Suppressor macrophage (primary cell): ENCODE data around the gene PTPRM.
A peak's percentile ranks its signal among the peaks of the same experiment; 100 is the strongest.

Source experiments
- DNase-seq, 4 experiments: peaks; one replicate each; pipeline ENCODE4 v3.0.0-alpha.2; 2020 to 2022

The PTPRM gene

GRCh38 chr18:7567474-7568425, 634 bp downstream of the PTPRM start:
- DNase-seq: peak; percentile 55 to 82 (median 73)

DNA sequence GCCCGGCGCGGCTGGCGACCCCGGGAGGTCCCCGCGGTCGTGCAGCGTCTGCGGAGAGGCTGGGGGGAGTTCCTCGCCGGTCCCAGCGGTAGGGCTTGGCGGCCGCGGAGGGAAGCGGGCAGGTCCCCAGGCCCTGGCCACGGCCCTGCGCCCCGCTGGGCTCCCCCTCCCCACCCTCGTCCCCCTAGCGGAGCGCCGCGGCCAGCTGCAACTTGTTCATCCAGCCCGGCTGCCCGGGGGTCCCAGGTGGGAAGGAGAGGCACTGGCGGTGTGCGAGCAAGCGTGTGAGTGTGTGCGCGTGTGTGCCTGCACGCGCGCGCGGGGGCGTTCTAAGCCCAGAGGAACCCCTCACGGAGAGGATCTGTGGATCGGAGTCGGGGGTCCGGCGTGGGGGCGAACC, 1.3 kb downstream of the PTPRM start:
- no peak for DNase-seq

DNA sequence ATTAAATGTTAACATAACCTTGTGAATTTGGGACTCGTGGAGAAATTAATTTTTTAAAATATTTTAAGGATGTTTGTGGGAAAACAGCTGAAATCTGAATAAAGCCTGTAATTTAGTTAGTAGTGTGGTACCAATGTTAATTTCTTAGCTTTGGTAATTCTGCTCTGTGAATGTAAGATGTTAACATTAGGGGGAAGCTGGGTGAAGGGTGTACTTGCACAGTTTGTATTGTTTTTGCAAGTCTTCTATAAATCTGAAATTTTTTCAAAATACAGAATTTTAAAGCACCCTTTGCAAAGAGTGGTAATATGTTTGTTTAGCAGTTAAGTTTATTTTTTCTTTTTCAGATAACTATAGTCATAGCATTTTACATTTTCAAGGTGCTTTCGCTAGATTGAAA, 4.5 kb downstream of the PTPRM start:
- no peak for DNase-seq

- DNase-seq: peak in 2 of 4 experiments; percentile 6 to 46
Measured at GRCh38 chr18:7572822-7573221, 5.7 kb downstream of the PTPRM start.

DNA sequence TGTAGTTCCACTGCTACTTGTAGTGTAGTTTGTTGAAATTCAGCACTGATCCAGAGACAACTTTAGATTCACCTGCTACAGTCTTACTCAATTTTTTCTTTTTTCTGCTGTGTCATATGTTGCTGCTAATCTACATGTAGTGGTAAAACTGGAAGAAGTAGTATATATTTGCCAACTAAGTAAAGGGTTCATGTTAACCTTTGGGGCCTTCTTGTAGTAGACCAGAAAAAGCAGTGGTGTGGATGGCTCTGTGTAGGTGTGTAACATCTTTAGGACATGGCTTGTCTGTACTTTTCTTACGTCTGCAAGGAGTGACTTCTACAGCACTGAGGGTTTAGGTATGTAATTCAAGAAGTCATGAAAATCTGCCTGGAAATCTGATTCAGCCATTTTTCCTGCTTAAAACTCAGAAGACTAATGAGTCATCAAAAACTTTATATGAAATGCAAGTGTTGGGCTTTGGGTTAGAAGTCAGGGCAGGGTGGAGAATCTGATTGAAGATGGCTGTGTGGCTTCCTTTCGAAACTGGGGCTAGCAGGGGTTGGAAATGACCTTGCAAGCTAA, 8.4 kb downstream of the PTPRM start:
- DNase-seq: no peak

DNA sequence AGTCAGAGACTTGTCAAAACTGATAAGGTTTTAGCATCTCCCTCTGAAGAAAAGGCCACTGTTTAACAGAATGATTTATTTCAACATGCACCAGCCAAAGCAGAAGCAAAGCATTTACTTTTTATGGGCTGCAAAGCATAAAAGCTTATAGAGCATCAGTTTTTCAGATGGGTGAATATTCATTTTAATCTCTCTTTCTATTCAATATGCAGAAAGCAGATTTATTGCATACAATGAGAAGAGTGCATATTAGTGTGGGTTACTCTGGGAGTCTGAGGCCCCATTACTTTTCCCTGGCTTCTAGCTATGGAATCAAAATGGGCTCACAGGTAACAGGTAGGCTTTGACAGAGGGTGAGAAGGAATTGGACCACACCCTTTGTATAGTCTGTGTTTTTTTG, 9.0 kb downstream of the PTPRM start:
- no peak for DNase-seq

GRCh38 chr18:7576685-7577084, 9.6 kb downstream of the PTPRM start:
- no peak for DNase-seq

DNA sequence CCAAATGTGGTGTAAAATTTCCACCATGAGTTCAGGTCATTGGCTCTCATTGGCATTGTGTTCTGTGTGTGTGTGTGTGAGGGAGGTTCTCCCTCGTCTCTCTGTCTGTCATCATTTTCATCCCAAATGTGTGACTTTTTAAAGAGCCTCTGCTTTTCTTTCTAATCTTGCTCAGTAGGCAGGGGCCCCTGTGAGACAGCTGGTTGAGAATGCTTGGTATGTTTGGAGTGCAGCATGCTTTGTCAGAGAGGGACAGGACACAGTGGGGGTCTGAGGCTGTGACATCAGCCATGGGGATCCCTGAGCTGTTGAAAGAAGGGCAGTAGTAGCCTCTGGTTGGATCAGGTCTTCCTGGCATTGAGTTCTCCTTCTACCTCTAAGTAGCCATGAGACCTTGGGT, 10.6 kb downstream of the PTPRM start:
- no peak for DNase-seq

DNA sequence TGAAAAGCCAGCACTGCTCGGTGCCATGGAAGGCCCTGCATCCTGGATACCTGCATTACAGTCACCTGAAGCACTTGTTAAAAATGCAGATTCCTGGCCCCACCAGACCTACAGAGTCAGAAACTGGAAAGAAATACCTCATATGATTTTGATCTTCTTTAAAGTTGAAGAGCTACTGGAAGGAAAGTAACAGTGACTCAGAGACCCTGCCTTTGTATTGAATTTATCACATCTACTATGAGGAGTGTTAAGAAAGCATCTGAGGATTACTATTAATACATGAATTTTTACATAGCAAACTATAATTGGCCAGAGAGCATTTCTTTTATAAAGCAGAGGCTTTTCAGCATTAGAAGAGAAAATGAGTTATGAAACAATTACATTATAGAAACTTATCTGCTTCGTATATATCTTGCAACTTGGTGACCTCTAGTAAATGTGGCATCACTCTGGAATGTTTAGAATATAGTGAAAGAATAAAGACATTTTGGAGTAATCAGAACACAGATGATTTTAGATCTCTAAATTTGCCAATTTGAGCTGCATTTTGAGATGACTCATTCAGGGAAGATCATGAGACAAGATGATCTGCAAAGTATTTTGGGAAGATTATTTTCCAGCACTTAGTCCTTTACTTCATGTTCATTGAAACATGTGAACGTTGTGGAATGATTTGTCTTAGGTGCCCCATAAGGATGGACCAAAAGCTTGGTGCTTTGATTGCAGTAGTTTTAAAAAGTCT, 12.2 kb downstream of the PTPRM start:
- DNase-seq: no peak

DNA sequence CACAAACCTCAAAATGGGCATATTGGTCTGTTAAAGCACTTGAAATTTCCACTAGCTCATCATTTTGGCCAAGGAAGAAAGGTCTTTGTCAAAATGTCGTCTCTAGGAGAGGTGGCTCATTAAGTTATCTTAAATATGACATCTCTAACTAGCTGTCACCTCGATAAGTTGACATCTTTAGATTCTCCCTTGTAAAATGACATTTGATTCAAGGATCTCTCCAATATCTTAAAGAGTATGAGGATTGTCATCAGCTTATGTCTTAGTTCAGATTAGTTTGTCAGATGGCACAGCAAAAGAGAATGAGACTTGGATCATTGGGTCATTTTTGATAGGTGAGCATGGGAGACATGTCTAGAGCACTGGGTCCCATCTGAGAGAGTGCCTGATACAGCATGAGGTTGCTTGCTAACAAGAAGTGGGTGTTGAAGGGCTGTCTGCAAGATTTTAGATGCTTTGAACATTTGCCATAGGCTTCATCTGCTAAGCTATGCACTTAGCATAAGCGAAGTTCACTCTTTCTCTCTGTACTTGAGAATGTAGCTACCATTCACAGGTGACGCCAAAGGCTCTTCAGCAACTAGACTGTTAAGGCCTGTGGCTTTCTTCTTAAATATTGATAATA, 12.9 kb downstream of the PTPRM start:
- DNase-seq: no peak

DNA sequence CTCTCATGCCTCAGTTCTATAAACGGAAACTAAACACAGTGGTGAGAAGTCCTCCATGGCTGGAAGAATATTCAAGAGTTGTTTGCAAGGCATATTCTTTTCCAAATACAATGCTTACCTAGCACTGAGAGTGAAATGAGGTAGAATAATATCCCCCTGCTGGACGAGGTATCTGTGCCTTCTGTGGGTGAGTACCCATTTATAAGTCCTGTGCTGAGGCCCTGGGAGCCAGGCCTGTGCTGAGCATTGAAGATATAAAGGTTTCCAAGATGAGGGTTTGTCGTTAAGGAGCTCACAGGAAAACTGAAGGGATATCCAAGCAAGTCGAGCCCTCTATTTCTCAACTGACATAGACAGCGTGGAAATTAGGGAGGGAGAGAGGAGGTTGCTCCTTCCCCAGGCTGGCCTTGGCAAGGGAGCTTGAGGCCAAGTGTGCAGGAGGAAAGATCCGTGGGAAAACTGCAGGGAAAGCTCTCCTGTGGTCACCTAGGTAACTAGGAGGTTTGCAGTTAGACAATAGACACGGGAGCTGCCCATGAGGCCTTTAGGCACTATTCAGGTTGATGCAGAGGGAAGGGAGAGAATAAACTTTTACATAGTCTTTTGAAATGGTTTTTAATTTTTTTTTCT, 17.6 kb downstream of the PTPRM start:
- DNase-seq: no peak

- DNase-seq: no peak
Measured at GRCh38 chr18:7585276-7585670, 18.2 kb downstream of the PTPRM start.

- DNase-seq: no peak
Measured at GRCh38 chr18:7586379-7586778, 19.3 kb downstream of the PTPRM start.

- DNase-seq: peak in 2 of 4 experiments; percentile 26 to 66
Measured at GRCh38 chr18:7590826-7591560, 23.9 kb downstream of the PTPRM start.

DNA sequence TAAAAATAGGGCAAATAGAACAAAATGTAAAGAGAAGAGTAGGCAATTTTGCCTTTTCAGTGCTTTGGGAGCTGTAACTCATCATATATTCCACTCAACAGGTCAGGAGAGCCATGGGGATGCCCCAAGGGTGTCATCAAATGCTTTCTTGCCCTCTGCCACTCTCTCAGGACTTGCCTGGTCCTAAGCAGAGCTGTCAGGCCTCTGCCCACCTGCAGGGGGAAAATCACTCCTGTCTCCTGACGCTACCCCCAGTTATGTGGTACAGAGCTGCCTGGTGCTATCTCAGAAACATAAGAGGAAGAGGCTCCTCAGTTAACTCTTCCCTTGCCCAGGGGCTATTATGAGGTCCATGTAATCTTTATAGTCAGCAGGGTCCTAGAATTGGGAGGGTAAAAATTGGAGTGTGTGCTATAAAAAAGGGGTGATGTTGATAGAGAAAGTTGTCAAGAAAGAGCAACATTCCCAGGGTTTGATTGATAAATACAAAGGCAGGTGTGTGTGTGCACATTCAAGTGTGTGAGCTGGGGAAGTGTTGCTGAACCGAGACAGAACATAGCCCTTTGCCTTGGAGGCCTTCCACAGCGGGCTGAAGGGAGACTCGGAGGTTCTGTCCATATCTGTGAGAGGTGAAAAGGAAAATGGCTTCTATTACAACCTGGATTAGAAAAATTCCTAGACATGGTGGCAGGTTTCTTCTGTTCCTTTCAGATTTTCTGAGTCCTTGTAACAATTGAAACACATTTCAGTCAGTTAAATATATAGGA, 25.4 kb downstream of the PTPRM start:
- DNase-seq: no peak

- no peak for DNase-seq
Measured at GRCh38 chr18:7593218-7593819, 26.2 kb downstream of the PTPRM start.

- DNase-seq: no peak
Measured at GRCh38 chr18:7596147-7596546, 29.0 kb downstream of the PTPRM start.

- DNase-seq: no peak
Measured at GRCh38 chr18:7597500-7597899, 30.4 kb downstream of the PTPRM start.

- peak in 1 of 4 experiments; percentile 13 for DNase-seq
Measured at GRCh38 chr18:7598167-7599047, 31.3 kb downstream of the PTPRM start.
